HepG2 (cell line): ENCODE data around the gene RBPJ. TPM values are rescaled to one million over a fixed set of nuclear protein-coding genes. Genes with fewer than 3 reads are reported as not detected.

Experiments
- ATAC-seq: fragments of 200-7000 bp; cut with Tn5 transposase; 3 replicates; pipeline ENCODE4 v1.9.1; 2020; ENCODE audit warnings: mild to moderate bottlenecking, moderate library complexity
- BruUV-seq: library from RNA; stranded (reverse); fragments of 400-500 nt; replicated peaks from 2 replicates; lab custom pipeline; 2021; lab: Mats Ljungman, UMichigan
- CTCF ChIA-PET: fragments of 300-600 bp; formaldehyde crosslinking; extraction: SDS; loops from one replicate; lab custom pipeline; 2021; ENCODE audit warnings: low total read pairs, inconsistent platforms, low intra/inter-chr PET ratio; lab: Yijun Ruan, JAX
- POLR2A ChIA-PET: fragments of 350-600 bp; sonication (Branson Sonifier 250); formaldehyde crosslinking; loops from one replicate; lab custom pipeline; 2020; ENCODE audit warnings: antibody characterized with exemption, inconsistent platforms; lab: Yijun Ruan, JAX
- DNase-seq: peaks from one replicate; pipeline ENCODE4 v3.0.0-alpha.2; 2015; ENCODE audit warnings: low spot score
- FAIRE-seq: peaks from 3 replicates; lab custom pipeline; 2011; peaks lifted over from hg19 to GRCh38; lab: Jason Lieb, UNC
- H2AFZ ChIP-seq: one replicate; pipeline ENCODE4 v1.6.1; 2011; ENCODE audit warnings: low read length, inconsistent platforms
- H3K27ac ChIP-seq: fragments of 300-600 bp; 3 replicates; pipeline ENCODE4 v1.8.0; 2011; ENCODE audit warnings: mixed run types, mild to moderate bottlenecking, mixed read lengths, low read length, inconsistent platforms; ENCODE audit not compliant: insufficient read depth; ENCODE audit errors: extremely low read length
- H3K27me3 ChIP-seq, 2 experiments: fragments of 200-600 bp in 1 of 2; 2 replicates in 1 of 2; 3 replicates in 1 of 2; pipeline versions ENCODE4 v1.6.0 to v1.8.0; 2011; ENCODE audit warnings: low read length in 2 of 2, mild to moderate bottlenecking in 2 of 2, moderate library complexity in 2 of 2, inconsistent platforms in 1 of 2; ENCODE audit not compliant: insufficient read depth in 2 of 2, control insufficient read depth in 1 of 2
- H3K36me3 ChIP-seq, 2 experiments: fragments of 200-600 bp in 1 of 2; replicated peaks in 1 of 2; 2 replicates in 1 of 2; 3 replicates in 1 of 2; pipeline versions ENCODE4 v1.5.1 to v1.8.0; 2011; ENCODE audit warnings: low read length in 2 of 2, inconsistent platforms in 1 of 2; ENCODE audit not compliant: insufficient read depth in 2 of 2, control insufficient read depth in 1 of 2
- H3K4me1 ChIP-seq: 2 replicates; pipeline ENCODE4 v1.5.1; 2012; ENCODE audit warnings: low read length, inconsistent platforms; ENCODE audit not compliant: insufficient read depth
- H3K4me2 ChIP-seq: 2 replicates; pipeline ENCODE4 v1.6.0; 2011; ENCODE audit warnings: low read depth, low read length, inconsistent platforms
- H3K4me3 ChIP-seq, 3 experiments: fragments of 200-600 bp in 1 of 3; sonication (generic), shearing (Covaris generic) in 1 of 3; replicated peaks in 1 of 3; 2 replicates each; pipeline ENCODE4 v1.5.1; 2011 to 2016; ENCODE audit warnings: low read length in 3 of 3, inconsistent platforms in 2 of 3, low read depth in 2 of 3, mild to moderate bottlenecking in 2 of 3, control low read depth in 1 of 3, mixed read lengths in 1 of 3; ENCODE audit not compliant: insufficient read depth in 1 of 3
- H3K79me2 ChIP-seq: one replicate; pipeline ENCODE4 v1.6.1; 2011; ENCODE audit warnings: low read length, inconsistent platforms; ENCODE audit not compliant: insufficient read depth
- H3K9ac ChIP-seq: 2 replicates; pipeline ENCODE4 v1.6.0; 2011; ENCODE audit warnings: mild to moderate bottlenecking, low read depth, low read length, inconsistent platforms; ENCODE audit not compliant: insufficient read depth
- H3K9me3 ChIP-seq: 2 replicates; pipeline ENCODE4 v1.5.1; 2012; ENCODE audit warnings: mild to moderate bottlenecking, low read length
- H4K20me1 ChIP-seq: 2 replicates; pipeline ENCODE4 v1.6.0; 2011; ENCODE audit warnings: inconsistent platforms, mild to moderate bottlenecking, low read length, moderate library complexity; ENCODE audit not compliant: insufficient read depth
- MNT ChIP-seq: fragments of 450-650 bp; IDR thresholded peaks from 2 replicates; pipeline ENCODE4 v1.6.1; 2016
- PAWR ChIP-seq: sonication (generic); formaldehyde crosslinking; IDR thresholded peaks from 2 replicates; pipeline ENCODE4 v1.4.0; 2020; ENCODE audit warnings: missing genetic modification reagents, mild to moderate bottlenecking, borderline replicate concordance
- RBM39 ChIP-seq: fragments of 200-400 bp; formaldehyde crosslinking; IDR thresholded peaks from one replicate; pipeline ENCODE4 v1.6.1; 2018; ENCODE audit warnings: antibody characterized with exemption, mild to moderate bottlenecking, low read depth, low read length; ENCODE audit not compliant: poor library complexity, severe bottlenecking
- TAF15 ChIP-seq: fragments of 200-400 bp; formaldehyde crosslinking; IDR thresholded peaks from one replicate; pipeline ENCODE4 v1.6.1; 2018; ENCODE audit warnings: mild to moderate bottlenecking, low read depth, low read length; ENCODE audit not compliant: poor library complexity, severe bottlenecking
- TBL1XR1 ChIP-seq: fragments of 150-350 bp; IDR thresholded peaks from 2 replicates; pipeline ENCODE4 v1.6.1; 2014; ENCODE audit warnings: borderline replicate concordance, low read length; ENCODE audit not compliant: partially characterized antibody
- ZNF3 ChIP-seq: IDR thresholded peaks from 2 replicates; pipeline ENCODE4 v1.7.0; 2017; ENCODE audit warnings: inconsistent platforms
- ZNF460 ChIP-seq: sonication (generic); formaldehyde crosslinking; IDR thresholded peaks from 2 replicates; pipeline ENCODE4 v1.5.1; 2020; ENCODE audit warnings: missing genetic modification reagents, mild to moderate bottlenecking, borderline replicate concordance
- ZNF577 ChIP-seq: sonication (generic); formaldehyde crosslinking; IDR thresholded peaks from 2 replicates; pipeline ENCODE4 v1.4.0; 2020; ENCODE audit warnings: mild to moderate bottlenecking, low read depth, missing genetic modification reagents, borderline replicate concordance
- ZNF607 ChIP-seq: sonication (generic); formaldehyde crosslinking; IDR thresholded peaks from 2 replicates; pipeline ENCODE4 v1.5.1; 2020; ENCODE audit warnings: missing genetic modification reagents, mild to moderate bottlenecking, borderline replicate concordance
- ZNF674 ChIP-seq: sonication (generic); formaldehyde crosslinking; IDR thresholded peaks from 2 replicates; pipeline ENCODE4 v1.5.0; 2020; ENCODE audit warnings: low read depth, mild to moderate bottlenecking, missing genetic modification reagents
- ZNF883 ChIP-seq: sonication (generic); formaldehyde crosslinking; IDR thresholded peaks from 2 replicates; pipeline ENCODE4 v1.5.1; 2020; ENCODE audit warnings: mild to moderate bottlenecking, missing genetic modification reagents; ENCODE audit errors: not compliant biosample characterization
- WGBS: methylation state at CpG from one replicate; pipeline ENCODE4 v1.1.6; 2017; ENCODE audit warnings: low lambda C conversion rate; 5-methylcytosine and 5-hydroxymethylcytosine counted together
- in situ Hi-C: cut with HindIII; loops from 2 replicates; pipeline ENCODE4 v1.10.0; 2017; ENCODE audit warnings: low pct_unique_long_range_greater_than_20kb; ENCODE audit not compliant: extremely low pct_ligation_motif_present
- intact Hi-C: fragments of 100-400 bp; cut with micrococcal nuclease; formaldehyde crosslinking; loops from one replicate; pipeline ENCODE4 v1.10.0; 2022; ENCODE audit not compliant: unreplicated experiment
- polyA plus RNA-seq, 8 experiments: library from polyadenylated mRNA; depleted of rRNA in 3 of 8; stranded (reverse) in 7 of 8; unstranded in 1 of 8; fragments of >200 nt; fragmentation: Illumina TruSeq in 4 of 8; extraction: Trizol in 4 of 8; gene quantifications; 2 replicates each; pipeline versions ENCODE4 v1.2.1 to v1.2.3, GENCODE V29; 2011 to 2016; ENCODE audit warnings: low read depth in 4 of 8, missing spikeins in 1 of 8, mixed read lengths in 1 of 8; ENCODE audit not compliant: insufficient read depth in 1 of 8
- total RNA-seq, 5 experiments: library from RNA; depleted of rRNA; stranded (reverse); fragments of >200 nt; fragmentation: Illumina TruSeq; extraction: Trizol; gene quantifications; 2 replicates each; pipeline ENCODE4 v1.2.3, GENCODE V29; 2016; ENCODE audit warnings: low read depth in 1 of 5
- TF ChIP-seq, protein P1 (sequence below): sonication (generic); formaldehyde crosslinking; IDR thresholded peaks from 2 replicates; pipeline ENCODE4 v1.5.0; 2020; ENCODE audit warnings: mild to moderate bottlenecking, missing genetic modification reagents, borderline replicate concordance
- TF ChIP-seq, protein P2 (sequence below): sonication (generic); formaldehyde crosslinking; IDR thresholded peaks from 2 replicates; pipeline ENCODE4 v1.9.0; 2021; ENCODE audit warnings: mild to moderate bottlenecking, missing genetic modification reagents

Gene RBPJ
- total and polyA plus RNA-seq, 2 of the 13 experiments (the other 11 are each of a cell fraction or from before 2014, with no cell fraction given), result 25.9 to 33.2 TPM

DNA sequence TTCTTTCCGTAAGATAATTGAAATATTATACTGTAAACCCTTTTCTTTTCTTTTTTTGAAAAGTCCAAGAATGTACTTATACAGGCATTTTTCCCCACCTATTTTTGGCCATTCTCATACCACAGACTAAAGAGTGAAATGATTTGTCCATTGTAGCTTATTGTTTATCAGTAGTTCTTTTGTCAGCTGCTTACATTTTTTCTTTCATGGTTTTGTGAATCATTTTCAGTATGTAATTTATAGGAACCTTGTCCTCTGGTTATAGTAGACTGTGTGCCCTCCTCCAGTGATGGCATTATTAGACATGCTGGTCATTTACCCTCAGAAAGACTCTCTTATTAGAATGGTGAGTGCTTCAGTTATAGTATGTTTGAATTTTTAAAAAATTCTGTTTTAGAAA, 112.7 kb downstream of the RBPJ start:
- Histone ChIP-seq H3K27ac (no peak overlapping the region), H3K36me3 (peaks cover 11 to 56% of the 10 kb centered on the region in 2 experiments; a peak in 4 of 5 replicates), H3K79me2 (no peaks in the 10 kb centered on the region), H3K9ac (no peak overlapping the region), H3K4me1 (no peaks in the 10 kb centered on the region), H4K20me1 (0 out of 2 replicates have a peak, but pooled peaks cover 3% of the 10 kb centered on the region), H3K4me3 (no peak overlapping the region), H2AFZ (no peak overlapping the region), H3K9me3 (no peaks in the 10 kb centered on the region), H3K27me3 (no peaks in the 10 kb centered on the region), H3K4me2 (no peak overlapping the region)
- DNase-seq (no peak), FAIRE-seq (no peak), ATAC-seq (no peak)
- BruUV-seq, result no TSS peak
- in situ Hi-C loops, result no loop called here
- ChIA-PET POLR2A (no interaction called here), CTCF (no interaction called here)
- intact Hi-C loops, result no loop called here
- 96% methylated on average over 1 of the region's 1 CpG for WGBS
- TF ChIP-seq ZNF883 (CRISPR knock-in tag) (no peak), ZNF460 (CRISPR knock-in tag) (no peak), ZNF3 (CRISPR knock-in tag) (no peak), ZNF607 (CRISPR knock-in tag) (no peak), TAF15 (no peak), TBL1XR1 (no peak), ZNF577 (CRISPR knock-in tag) (no peak), PAWR (no peak), RBM39 (no peak), ZNF674 (CRISPR knock-in tag) (no peak), MNT (no peak)
- TF ChIP-seq, protein P1, sequence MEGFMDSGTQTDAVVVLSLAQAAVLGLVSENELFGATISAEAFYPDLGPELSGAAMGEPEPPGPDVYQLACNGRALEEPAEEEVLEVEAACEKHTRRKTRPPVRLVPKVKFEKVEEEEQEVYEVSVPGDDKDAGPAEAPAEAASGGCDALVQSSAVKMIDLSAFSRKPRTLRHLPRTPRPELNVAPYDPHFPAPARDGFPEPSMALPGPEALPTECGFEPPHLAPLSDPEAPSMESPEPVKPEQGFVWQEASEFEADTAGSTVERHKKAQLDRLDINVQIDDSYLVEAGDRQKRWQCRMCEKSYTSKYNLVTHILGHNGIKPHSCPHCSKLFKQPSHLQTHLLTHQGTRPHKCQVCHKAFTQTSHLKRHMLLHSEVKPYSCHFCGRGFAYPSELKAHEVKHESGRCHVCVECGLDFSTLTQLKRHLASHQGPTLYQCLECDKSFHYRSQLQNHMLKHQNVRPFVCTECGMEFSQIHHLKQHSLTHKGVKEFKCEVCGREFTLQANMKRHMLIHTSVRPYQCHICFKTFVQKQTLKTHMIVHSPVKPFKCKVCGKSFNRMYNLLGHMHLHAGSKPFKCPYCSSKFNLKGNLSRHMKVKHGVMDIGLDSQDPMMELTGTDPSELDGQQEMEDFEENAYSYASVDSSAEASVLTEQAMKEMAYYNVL (CRISPR knock-in tag), result no peak
- TF ChIP-seq, protein P2, sequence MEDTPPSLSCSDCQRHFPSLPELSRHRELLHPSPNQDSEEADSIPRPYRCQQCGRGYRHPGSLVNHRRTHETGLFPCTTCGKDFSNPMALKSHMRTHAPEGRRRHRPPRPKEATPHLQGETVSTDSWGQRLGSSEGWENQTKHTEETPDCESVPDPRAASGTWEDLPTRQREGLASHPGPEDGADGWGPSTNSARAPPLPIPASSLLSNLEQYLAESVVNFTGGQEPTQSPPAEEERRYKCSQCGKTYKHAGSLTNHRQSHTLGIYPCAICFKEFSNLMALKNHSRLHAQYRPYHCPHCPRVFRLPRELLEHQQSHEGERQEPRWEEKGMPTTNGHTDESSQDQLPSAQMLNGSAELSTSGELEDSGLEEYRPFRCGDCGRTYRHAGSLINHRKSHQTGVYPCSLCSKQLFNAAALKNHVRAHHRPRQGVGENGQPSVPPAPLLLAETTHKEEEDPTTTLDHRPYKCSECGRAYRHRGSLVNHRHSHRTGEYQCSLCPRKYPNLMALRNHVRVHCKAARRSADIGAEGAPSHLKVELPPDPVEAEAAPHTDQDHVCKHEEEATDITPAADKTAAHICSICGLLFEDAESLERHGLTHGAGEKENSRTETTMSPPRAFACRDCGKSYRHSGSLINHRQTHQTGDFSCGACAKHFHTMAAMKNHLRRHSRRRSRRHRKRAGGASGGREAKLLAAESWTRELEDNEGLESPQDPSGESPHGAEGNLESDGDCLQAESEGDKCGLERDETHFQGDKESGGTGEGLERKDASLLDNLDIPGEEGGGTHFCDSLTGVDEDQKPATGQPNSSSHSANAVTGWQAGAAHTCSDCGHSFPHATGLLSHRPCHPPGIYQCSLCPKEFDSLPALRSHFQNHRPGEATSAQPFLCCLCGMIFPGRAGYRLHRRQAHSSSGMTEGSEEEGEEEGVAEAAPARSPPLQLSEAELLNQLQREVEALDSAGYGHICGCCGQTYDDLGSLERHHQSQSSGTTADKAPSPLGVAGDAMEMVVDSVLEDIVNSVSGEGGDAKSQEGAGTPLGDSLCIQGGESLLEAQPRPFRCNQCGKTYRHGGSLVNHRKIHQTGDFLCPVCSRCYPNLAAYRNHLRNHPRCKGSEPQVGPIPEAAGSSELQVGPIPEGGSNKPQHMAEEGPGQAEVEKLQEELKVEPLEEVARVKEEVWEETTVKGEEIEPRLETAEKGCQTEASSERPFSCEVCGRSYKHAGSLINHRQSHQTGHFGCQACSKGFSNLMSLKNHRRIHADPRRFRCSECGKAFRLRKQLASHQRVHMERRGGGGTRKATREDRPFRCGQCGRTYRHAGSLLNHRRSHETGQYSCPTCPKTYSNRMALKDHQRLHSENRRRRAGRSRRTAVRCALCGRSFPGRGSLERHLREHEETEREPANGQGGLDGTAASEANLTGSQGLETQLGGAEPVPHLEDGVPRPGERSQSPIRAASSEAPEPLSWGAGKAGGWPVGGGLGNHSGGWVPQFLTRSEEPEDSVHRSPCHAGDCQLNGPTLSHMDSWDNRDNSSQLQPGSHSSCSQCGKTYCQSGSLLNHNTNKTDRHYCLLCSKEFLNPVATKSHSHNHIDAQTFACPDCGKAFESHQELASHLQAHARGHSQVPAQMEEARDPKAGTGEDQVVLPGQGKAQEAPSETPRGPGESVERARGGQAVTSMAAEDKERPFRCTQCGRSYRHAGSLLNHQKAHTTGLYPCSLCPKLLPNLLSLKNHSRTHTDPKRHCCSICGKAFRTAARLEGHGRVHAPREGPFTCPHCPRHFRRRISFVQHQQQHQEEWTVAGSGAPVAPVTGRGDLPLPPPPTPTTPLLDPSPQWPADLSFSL (CRISPR knock-in tag), result no peak
